Erythroblast (primary cell): ENCODE results near the gene CRYBA2.

ENCODE experiments used
- GATA1 ChIP-seq: IDR thresholded peaks from 2 replicates; pipeline ENCODE4 v1.6.1; 2011; ENCODE audit warnings: low read depth, mild to moderate bottlenecking, control low read depth, low read length, moderate library complexity
- POLR2A ChIP-seq: IDR thresholded peaks from 2 replicates; pipeline ENCODE4 v1.6.1; 2011; ENCODE audit warnings: mild to moderate bottlenecking, low read length

GRCh38 chr2:218980735-218981389 lies 12.4 kb downstream of the CRYBA2 start:
- no peak for TF ChIP-seq POLR2A
- TF ChIP-seq GATA1: no peak
